Fibroblast of the aortic adventitia (primary cell): ENCODE results near the gene ALK. TPM values are rescaled to one million over a fixed set of nuclear protein-coding genes. Genes with fewer than 3 reads are reported as not detected.

Experiments
- DNase-seq: peaks from one replicate; pipeline ENCODE4 v3.0.0-alpha.2; 2010; ENCODE audit warnings: low read depth
- H3K4me3 ChIP-seq: 2 replicates; pipeline ENCODE4 v1.5.1; 2011; ENCODE audit warnings: low read depth, mild to moderate bottlenecking, control low read depth, low read length, moderate library complexity
- small RNA-seq: library from RNA; depleted of rRNA; stranded (forward); fragments of <200 nt; gene quantifications from one replicate; pipeline ENCODE3, GENCODE V24; 2012
- total RNA-seq: library from RNA; depleted of rRNA; stranded (reverse); fragments of >200 nt; gene quantifications from 2 replicates; pipeline ENCODE4 v1.2.3, GENCODE V29; 2012; ENCODE audit warnings: low replicate concordance
- TF ChIP-seq, protein P1 (sequence below): IDR thresholded peaks from 2 replicates; pipeline ENCODE4 v1.5.1; 2011; ENCODE audit warnings: mild to moderate bottlenecking, low read length, control low read depth, inconsistent platforms; ENCODE audit not compliant: insufficient read depth

ALK gene
- total RNA-seq, 1 donor: 0.27 TPM

DNA sequence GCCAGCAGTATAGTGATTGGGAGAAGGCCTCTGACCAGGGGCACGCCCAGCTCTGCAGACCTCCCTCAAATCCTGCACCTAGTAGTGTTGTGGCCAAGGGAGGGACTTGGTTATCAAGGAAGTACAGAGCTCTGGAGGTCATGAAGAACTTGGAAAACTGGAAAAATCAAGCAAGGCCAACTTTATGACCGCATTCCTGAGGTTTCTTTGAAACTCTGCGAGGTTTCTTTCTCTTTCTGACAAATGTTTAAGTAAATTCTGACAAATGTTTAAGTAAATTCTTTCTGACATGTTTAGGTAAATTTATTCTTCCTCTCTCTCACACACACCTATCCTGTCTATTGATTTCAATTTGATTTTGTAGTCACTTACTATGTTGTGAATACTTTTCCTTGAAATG, 775.2 kb downstream of the ALK start:
- H3K4me3 ChIP-seq: no peak overlapping the region
- no peak for DNase-seq
- TF ChIP-seq, protein P1, sequence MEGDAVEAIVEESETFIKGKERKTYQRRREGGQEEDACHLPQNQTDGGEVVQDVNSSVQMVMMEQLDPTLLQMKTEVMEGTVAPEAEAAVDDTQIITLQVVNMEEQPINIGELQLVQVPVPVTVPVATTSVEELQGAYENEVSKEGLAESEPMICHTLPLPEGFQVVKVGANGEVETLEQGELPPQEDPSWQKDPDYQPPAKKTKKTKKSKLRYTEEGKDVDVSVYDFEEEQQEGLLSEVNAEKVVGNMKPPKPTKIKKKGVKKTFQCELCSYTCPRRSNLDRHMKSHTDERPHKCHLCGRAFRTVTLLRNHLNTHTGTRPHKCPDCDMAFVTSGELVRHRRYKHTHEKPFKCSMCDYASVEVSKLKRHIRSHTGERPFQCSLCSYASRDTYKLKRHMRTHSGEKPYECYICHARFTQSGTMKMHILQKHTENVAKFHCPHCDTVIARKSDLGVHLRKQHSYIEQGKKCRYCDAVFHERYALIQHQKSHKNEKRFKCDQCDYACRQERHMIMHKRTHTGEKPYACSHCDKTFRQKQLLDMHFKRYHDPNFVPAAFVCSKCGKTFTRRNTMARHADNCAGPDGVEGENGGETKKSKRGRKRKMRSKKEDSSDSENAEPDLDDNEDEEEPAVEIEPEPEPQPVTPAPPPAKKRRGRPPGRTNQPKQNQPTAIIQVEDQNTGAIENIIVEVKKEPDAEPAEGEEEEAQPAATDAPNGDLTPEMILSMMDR: no peak

DNA sequence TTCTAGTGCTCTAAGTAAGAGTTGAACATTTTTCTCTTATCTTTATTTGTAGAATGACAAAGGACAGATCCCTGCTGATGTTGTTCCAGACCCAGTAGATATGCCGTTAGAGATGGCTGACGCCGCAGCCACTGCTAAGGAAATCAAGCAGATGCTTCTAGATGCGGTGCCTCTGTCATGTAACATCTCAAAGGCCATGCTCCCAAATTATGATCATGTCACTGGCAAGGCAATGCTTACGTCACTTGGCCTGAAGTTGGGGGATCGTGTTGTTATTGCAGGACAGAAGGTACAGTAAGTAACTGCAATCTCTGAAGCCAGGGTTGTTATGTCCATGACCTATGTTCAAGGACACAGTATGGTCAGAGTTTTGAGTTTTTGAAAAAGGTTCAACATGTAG, 777.7 kb downstream of the ALK start:
- no peak for DNase-seq
- H3K4me3 ChIP-seq: no peak overlapping the region
- TF ChIP-seq, protein P1: no peak

Small RNAs within 50 kb of the gene (small RNA-seq; reads per million reads assigned to genes)
- gene RN7SL516P: not detected

Other genes starting within 250 kb of the ALK start
- 54.5 and 102 TPM in 2 replicates for gene YPEL5, start 225.4 kb upstream of the ALK start, total RNA-seq